Measurements from ENCODE around the gene HCN2. TPM values are rescaled to one million over a fixed set of nuclear protein-coding genes. Genes with fewer than 3 reads are reported as not detected.

The HCN2 gene
- total and polyA plus RNA-seq, 9 of the 15 experiments (the other 6 are each of a cell fraction or from before 2014, with no cell fraction given): 0.29 to 4.2 (median 0.82) TPM; not detected in 2

- TF ChIP-seq SFPQ (IDR thresholded peaks at IDR 0.05; ENCODE audit: low read depth, low read length) (no peak), ZNF212 (CRISPR knock-in tag; IDR thresholded peaks at IDR 0.05) (no peak), POLR2G (IDR thresholded peaks at IDR 0.05; ENCODE audit: low read depth, low read length) (peak; percentile 44), SIN3A (IDR thresholded peaks at IDR 0.05; ENCODE audit: borderline replicate concordance in 2 of 2, control insufficient read depth in 1 of 2, low read depth in 2 of 2, low read length in 2 of 2) (no peak), SMAD3 (CRISPR knock-in tag; conservative IDR thresholded peaks at IDR 0.05) (no peak), RBFOX2 (IDR thresholded peaks at IDR 0.05; ENCODE audit: low read depth, low read length) (peak; percentile 28; the same call in 1 of the 2 replicates), GTF2A2 (tag; IDR thresholded peaks at IDR 0.05) (no peak)
- TF ChIP-seq, protein P1, sequence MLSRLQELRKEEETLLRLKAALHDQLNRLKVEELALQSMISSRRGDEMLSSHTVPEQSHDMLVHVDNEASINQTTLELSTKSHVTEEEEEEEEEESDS (CRISPR knock-in tag; IDR thresholded peaks at IDR 0.05): no peak
These were observed 27.3 kb downstream of the HCN2 start (continued) for GRCh38 chr19:616747-617526.
